GM23338 (cell line): Measurements from ENCODE around the gene FES.

Experiments used
- CREB1 ChIP-seq: fragments of 250-450 bp; sonication (Bioruptor Pico); IDR thresholded peaks from 2 replicates; pipeline ENCODE4 v1.5.0; 2020; ENCODE audit warnings: low read depth, mild to moderate bottlenecking, moderate library complexity
- CTCF ChIP-seq, 2 experiments: fragments of 200-600 bp in 1 of 2; sonication (generic) in 1 of 2; conservative IDR thresholded peaks; 2 replicates each; pipeline versions ENCODE4 v1.5.1 to v1.6.1; 2016 to 2017; ENCODE audit warnings: antibody characterized with exemption in 2 of 2, low read depth in 2 of 2, mild to moderate bottlenecking in 2 of 2, moderate library complexity in 1 of 2
- ETS1 ChIP-seq: IDR thresholded peaks from 2 replicates; pipeline ENCODE4 v1.6.1; 2016; ENCODE audit warnings: antibody characterized with exemption
- EZH2 ChIP-seq: fragments of 200-600 bp; sonication (generic); IDR thresholded peaks from one replicate; pipeline ENCODE4 v1.8.0; 2017; ENCODE audit warnings: antibody characterized with exemption, mild to moderate bottlenecking, low read depth; ENCODE audit not compliant: unreplicated experiment
- EZH2phosphoT487 ChIP-seq: fragments of 200-600 bp; sonication (generic); IDR thresholded peaks from one replicate; pipeline ENCODE4 v1.8.1; 2018; ENCODE audit warnings: antibody characterized with exemption; ENCODE audit not compliant: unreplicated experiment
- JUNB ChIP-seq: IDR thresholded peaks from one replicate; pipeline ENCODE4 v1.6.1; 2016; ENCODE audit warnings: antibody characterized with exemption; ENCODE audit not compliant: unreplicated experiment
- POLR2AphosphoS5 ChIP-seq: IDR thresholded peaks from 2 replicates; pipeline ENCODE4 v1.6.1; 2016; ENCODE audit warnings: antibody characterized with exemption, low read depth
- REST ChIP-seq: IDR thresholded peaks from one replicate; pipeline ENCODE4 v1.6.1; 2018; ENCODE audit warnings: antibody characterized with exemption; ENCODE audit not compliant: unreplicated experiment
- STAT1 ChIP-seq: IDR thresholded peaks from one replicate; pipeline ENCODE4 v1.6.1; 2016; ENCODE audit warnings: antibody characterized with exemption; ENCODE audit not compliant: unreplicated experiment
- ZNF114 ChIP-seq: fragments of 250-450 bp; sonication (Bioruptor Pico); IDR thresholded peaks from 2 replicates; pipeline ENCODE4 v1.5.0; 2020; ENCODE audit warnings: mild to moderate bottlenecking, moderate library complexity
- ZNF331 ChIP-seq: fragments of 250-450 bp; sonication (Bioruptor Pico); IDR thresholded peaks from 2 replicates; pipeline ENCODE4 v1.5.0; 2020; ENCODE audit warnings: low read depth, mild to moderate bottlenecking, moderate library complexity

- TF ChIP-seq CTCF (conservative IDR thresholded peaks at IDR 0.05; ENCODE audit: low read depth in 2 of 2): no peak
- TF ChIP-seq REST: no peak
- TF ChIP-seq POLR2AphosphoS5: no peak
- no peak for TF ChIP-seq EZH2
- TF ChIP-seq ETS1: no peak
- TF ChIP-seq CREB1 (CRISPR knock-in tag): no peak
- TF ChIP-seq ZNF114 (CRISPR knock-in tag): no peak
- no peak for TF ChIP-seq STAT1
- no peak for TF ChIP-seq ZNF331 (CRISPR knock-in tag)
- TF ChIP-seq EZH2phosphoT487: no peak
- TF ChIP-seq JUNB: no peak
Observed at GRCh38 chr15:90862487-90862886, 21.8 kb upstream of the FES start.
